ENCODE data around the gene TPSB2. TPM values are rescaled to one million over a fixed set of nuclear protein-coding genes. Genes with fewer than 3 reads are reported as not detected.

The TPSB2 gene
- total RNA-seq, 1 experiment from 2014 or later, result not detected

DNA sequence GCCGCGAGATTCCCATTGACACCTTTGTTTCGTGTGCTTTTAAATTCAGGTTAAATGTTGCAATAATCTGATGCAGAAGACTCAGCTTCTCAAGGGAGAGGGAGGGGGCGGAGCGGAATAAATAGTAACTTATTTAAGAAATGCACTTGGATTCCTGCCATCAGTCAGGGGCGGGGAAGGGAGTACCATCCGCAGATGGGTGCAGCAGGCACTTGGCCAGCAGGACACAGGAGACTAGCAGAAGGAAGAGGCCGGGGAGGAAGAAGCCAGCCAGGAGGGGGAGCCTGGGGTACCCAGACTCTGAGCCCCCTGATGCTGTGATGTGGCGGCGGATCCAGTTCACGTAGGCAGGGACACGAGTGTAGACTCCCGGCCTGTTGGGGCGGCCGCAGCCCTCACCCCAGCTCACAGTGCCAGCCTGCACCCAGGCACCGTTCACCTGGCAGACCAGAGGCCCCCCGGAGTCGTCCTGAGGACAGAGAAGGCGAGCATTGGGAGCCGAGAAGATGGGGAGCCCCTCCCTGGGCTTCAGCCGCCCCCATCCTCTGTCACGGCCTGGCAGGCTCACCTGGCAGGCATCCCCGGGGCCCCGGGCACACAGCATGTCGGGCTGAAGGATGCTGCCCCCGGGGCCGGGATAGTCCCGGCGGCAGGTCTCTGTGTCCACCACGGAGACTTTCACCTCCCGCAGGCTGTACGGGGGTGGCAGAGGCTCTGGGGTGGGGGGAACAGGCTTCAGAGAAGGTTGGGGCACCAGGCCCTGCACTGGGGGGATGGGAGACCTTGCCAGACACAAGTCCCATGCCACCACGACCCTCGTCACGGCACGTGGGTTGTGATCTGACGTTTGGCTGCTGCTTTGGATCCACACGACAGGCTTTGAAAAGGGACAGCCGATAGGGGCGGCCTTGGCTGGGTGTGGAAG, 8.1 kb downstream of the TPSB2 start:
- DNase-seq (ENCODE audit: low read depth, low spot score) (no peak), ATAC-seq (no peak)
- ChIA-PET CTCF (no interaction called here), RAD21 (ENCODE audit: low non-redundant PET in 1 of 2, low total read pairs in 2 of 2, uncharacterized antibody in 2 of 2, unreplicated experiment in 2 of 2) (interaction anchor here in 1 of 2 experiments (0.6 kb wide), 1 partner anchor 145 kb away, joined by 3 read pairs; no protein-coding TSS in a partner anchor), POLR2A (no interaction called here)
- no peaks in the 10 kb centered on the region for H3K27me3 ChIP-seq (ENCODE audit: insufficient read depth, low read length)
- no TSS peak for BruUV-seq (replicated peaks)
- H3K27ac ChIP-seq (ENCODE audit: low read depth, low read length), result no peak overlapping the region
- H3K9me2 ChIP-seq (ENCODE audit: insufficient read depth), result no peaks in the 10 kb centered on the region
- H3K9me3 ChIP-seq (ENCODE audit: control insufficient read depth in 1 of 2, insufficient read depth in 1 of 2, low read depth in 1 of 2, low read length in 2 of 2), result no peaks in the 10 kb centered on the region
- H3K4me2 ChIP-seq (ENCODE audit: low read length), result no peak overlapping the region
- no peaks in the 10 kb centered on the region; a peak in 1 of 4 replicates for H3K36me3 ChIP-seq (ENCODE audit: control insufficient read depth in 1 of 2, insufficient read depth in 2 of 2, low read length in 2 of 2)
- no peaks in the 10 kb centered on the region for H3K79me2 ChIP-seq (ENCODE audit: insufficient read depth, low read length)
- H4K20me1 ChIP-seq (ENCODE audit: insufficient read depth), result no peaks in the 10 kb centered on the region
- no peak for TF ChIP-seq FOSL1 (IDR thresholded peaks at IDR 0.05; ENCODE audit: low read depth)
- TF ChIP-seq, protein P1, sequence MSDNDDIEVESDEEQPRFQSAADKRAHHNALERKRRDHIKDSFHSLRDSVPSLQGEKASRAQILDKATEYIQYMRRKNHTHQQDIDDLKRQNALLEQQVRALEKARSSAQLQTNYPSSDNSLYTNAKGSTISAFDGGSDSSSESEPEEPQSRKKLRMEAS (IDR thresholded peaks at IDR 0.05), result no peak
- TF ChIP-seq, protein P2, sequence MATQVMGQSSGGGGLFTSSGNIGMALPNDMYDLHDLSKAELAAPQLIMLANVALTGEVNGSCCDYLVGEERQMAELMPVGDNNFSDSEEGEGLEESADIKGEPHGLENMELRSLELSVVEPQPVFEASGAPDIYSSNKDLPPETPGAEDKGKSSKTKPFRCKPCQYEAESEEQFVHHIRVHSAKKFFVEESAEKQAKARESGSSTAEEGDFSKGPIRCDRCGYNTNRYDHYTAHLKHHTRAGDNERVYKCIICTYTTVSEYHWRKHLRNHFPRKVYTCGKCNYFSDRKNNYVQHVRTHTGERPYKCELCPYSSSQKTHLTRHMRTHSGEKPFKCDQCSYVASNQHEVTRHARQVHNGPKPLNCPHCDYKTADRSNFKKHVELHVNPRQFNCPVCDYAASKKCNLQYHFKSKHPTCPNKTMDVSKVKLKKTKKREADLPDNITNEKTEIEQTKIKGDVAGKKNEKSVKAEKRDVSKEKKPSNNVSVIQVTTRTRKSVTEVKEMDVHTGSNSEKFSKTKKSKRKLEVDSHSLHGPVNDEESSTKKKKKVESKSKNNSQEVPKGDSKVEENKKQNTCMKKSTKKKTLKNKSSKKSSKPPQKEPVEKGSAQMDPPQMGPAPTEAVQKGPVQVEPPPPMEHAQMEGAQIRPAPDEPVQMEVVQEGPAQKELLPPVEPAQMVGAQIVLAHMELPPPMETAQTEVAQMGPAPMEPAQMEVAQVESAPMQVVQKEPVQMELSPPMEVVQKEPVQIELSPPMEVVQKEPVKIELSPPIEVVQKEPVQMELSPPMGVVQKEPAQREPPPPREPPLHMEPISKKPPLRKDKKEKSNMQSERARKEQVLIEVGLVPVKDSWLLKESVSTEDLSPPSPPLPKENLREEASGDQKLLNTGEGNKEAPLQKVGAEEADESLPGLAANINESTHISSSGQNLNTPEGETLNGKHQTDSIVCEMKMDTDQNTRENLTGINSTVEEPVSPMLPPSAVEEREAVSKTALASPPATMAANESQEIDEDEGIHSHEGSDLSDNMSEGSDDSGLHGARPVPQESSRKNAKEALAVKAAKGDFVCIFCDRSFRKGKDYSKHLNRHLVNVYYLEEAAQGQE (IDR thresholded peaks at IDR 0.05; ENCODE audit: low read depth), result no peak
- TF ChIP-seq SRF (IDR thresholded peaks at IDR 0.05; ENCODE audit: low read depth), result no peak
- no peak for TF ChIP-seq POLR2AphosphoS5 (IDR thresholded peaks at IDR 0.05; ENCODE audit: low read depth, low read length)
- no peak for TF ChIP-seq EGR1 (IDR thresholded peaks at IDR 0.05; ENCODE audit: low read depth)
- no peak for TF ChIP-seq CTCF (IDR thresholded peaks at IDR 0.05 in 2 of 3, conservative IDR thresholded peaks at IDR 0.05 in 1 of 3; ENCODE audit: borderline replicate concordance in 1 of 3, insufficient read depth in 1 of 3, low read depth in 2 of 3, low read length in 2 of 3)
- no peak for TF ChIP-seq CBX3 (IDR thresholded peaks at IDR 0.05; ENCODE audit: low read depth)
- TF ChIP-seq RAD21 (IDR thresholded peaks at IDR 0.05; ENCODE audit: low read depth), result no peak
- no peak overlapping the region for H2AFZ ChIP-seq (ENCODE audit: low read depth, low read length, poor library complexity, severe bottlenecking)
- no peak overlapping the region for H3K9ac ChIP-seq (ENCODE audit: low read length)
- no peaks in the 10 kb centered on the region for H3K4me1 ChIP-seq (ENCODE audit: control insufficient read depth in 1 of 2, insufficient read depth in 2 of 2, low read length in 2 of 2)
- no peak overlapping the region for H3K4me3 ChIP-seq (replicated peaks in 1 of 2; ENCODE audit: low read depth in 1 of 2, low read length in 2 of 2)
- intact Hi-C loops (cut with micrococcal nuclease), result no loop called here
